Stimulated activated CD8-positive, alpha-beta memory T cell treated with anti-CD3 and anti-CD28 coated beads, Interleukin-15, amount 100 ng/mL, for 1 hour (primary cell): ENCODE data around the gene DAZAP1.

Source experiments
- DNase-seq: peaks from one replicate; pipeline ENCODE4 v3.0.0-alpha.2; 2020; ENCODE audit warnings: low read depth

DAZAP1 gene

GRCh38 chr19:1441677-1442438, 34.5 kb downstream of the DAZAP1 start:
- DNase-seq = no peak

GRCh38 chr19:1445185-1445931, 38.0 kb downstream of the DAZAP1 start:
- DNase-seq = peak; percentile 52

GRCh38 chr19:1445932-1446712, 38.7 kb downstream of the DAZAP1 start:
- no peak for DNase-seq

- no peak for DNase-seq
Observed at GRCh38 chr19:1446713-1447481, 39.5 kb downstream of the DAZAP1 start.

GRCh38 chr19:1447504-1447903, 40.1 kb downstream of the DAZAP1 start:
- DNase-seq = no peak

- no peak for DNase-seq
Observed at GRCh38 chr19:1447944-1448343, 40.6 kb downstream of the DAZAP1 start.

GRCh38 chr19:1449467-1450442, 42.4 kb downstream of the DAZAP1 start, which contains the start of gene APC2:
Gene APC2, plus strand, starts transcription at chr19:1450121. Its CDS starts 2,881 bp downstream, at chr19:1453002.
- no peak for DNase-seq

GRCh38 chr19:1450735-1451731, 43.6 kb downstream of the DAZAP1 start:
- no peak for DNase-seq

- DNase-seq = no peak
Observed at GRCh38 chr19:1451916-1452801, 44.8 kb downstream of the DAZAP1 start.

GRCh38 chr19:1452802-1453524, 45.6 kb downstream of the DAZAP1 start:
- no peak for DNase-seq

- DNase-seq = no peak
Observed at GRCh38 chr19:1453525-1454364, 46.4 kb downstream of the DAZAP1 start.

GRCh38 chr19:1455002-1455335, 47.6 kb downstream of the DAZAP1 start:
- DNase-seq = no peak

GRCh38 chr19:1455336-1456120, 48.1 kb downstream of the DAZAP1 start:
- no peak for DNase-seq

GRCh38 chr19:1456121-1456900, 48.9 kb downstream of the DAZAP1 start:
- DNase-seq = no peak
